Measurements from ENCODE around the gene MRPS24. TPM values are rescaled to one million over a fixed set of nuclear protein-coding genes. Genes with fewer than 3 reads are reported as not detected.
A peak's percentile ranks its signal among the peaks of the same experiment; 100 is the strongest.

MRPS24 gene
- total RNA-seq, 1 experiment from 2014 or later: 116 TPM

DNA sequence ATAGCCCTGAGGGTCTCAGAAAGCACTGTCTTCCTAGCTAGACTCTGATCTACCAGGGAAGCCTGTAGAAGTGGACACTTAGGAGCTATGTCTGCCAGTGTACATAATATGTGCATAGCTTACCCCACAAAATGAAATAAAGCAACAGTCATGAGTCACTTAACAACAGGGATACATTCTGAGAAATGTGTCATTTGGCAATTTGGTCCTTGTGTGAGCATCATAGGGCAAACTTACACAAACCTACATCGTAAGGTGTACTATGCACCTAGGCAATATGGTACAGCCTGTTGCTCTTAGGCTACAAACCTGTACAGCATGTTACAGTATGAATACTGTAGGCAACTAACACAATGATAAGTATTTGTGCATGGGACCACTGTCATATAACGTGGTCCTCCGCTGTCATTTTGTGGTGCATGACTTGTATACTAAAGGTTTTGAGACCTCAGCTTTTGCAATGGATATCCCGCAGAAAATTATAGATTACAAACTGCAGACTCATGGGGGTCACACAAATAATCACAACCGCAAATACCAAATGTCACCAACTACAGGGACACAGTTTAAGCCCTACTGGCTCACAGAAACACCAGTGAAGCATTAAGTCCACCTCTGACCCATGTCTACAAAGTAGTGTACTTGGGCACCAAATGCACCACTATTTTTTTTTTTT lies 35.4 kb upstream of the MRPS24 start:
- Histone ChIP-seq H3K9me3 (ENCODE audit: control insufficient read depth, low read depth, low read length) (no peaks in the 10 kb centered on the region), H3K18ac (ENCODE audit: insufficient read length, low read depth, low read length) (no peak overlapping the region), H3T11ph (ENCODE audit: low read length) (no peak overlapping the region), H2BK15ac (ENCODE audit: low read depth, low read length) (no peak overlapping the region), H3K79me1 (ENCODE audit: insufficient read depth, low read depth, low read length, poor library complexity, severe bottlenecking) (no peaks in the 10 kb centered on the region), H2BK20ac (ENCODE audit: low read depth, low read length, poor library complexity, severe bottlenecking) (no peak overlapping the region), H2BK120ac (ENCODE audit: low read depth, low read length, poor library complexity, severe bottlenecking) (no peak overlapping the region), H3K79me2 (ENCODE audit: insufficient read depth, low read length) (no peaks in the 10 kb centered on the region; the same call in 1 of the 2 replicates), H2BK12ac (ENCODE audit: insufficient read length, low read depth, low read length) (no peak overlapping the region), H3K27me3 (ENCODE audit: insufficient read depth, low read length) (no peaks in the 10 kb centered on the region), H2AFZ (ENCODE audit: low read length) (no peak overlapping the region), H3K56ac (ENCODE audit: insufficient read length, low read depth, low read length) (no peak overlapping the region), H3K23ac (ENCODE audit: insufficient read length, low read depth, low read length) (no peak overlapping the region), H3K4me1 (ENCODE audit: insufficient read depth, low read length) (0 out of 2 replicates have a peak, but pooled peaks cover 3% of the 10 kb centered on the region), H2AK5ac (ENCODE audit: insufficient read length, low read length) (no peak overlapping the region), H4K20me1 (ENCODE audit: control insufficient read depth, insufficient read depth, insufficient read length) (no peaks in the 10 kb centered on the region), H3K23me2 (ENCODE audit: insufficient read length, low read depth, low read length, poor library complexity, severe bottlenecking) (no peaks in the 10 kb centered on the region), H4K91ac (ENCODE audit: insufficient read length, low read depth, low read length) (no peak overlapping the region), H3K4ac (ENCODE audit: low read depth, low read length) (no peak overlapping the region), H3K4me2 (ENCODE audit: insufficient read depth, insufficient read length, low read length) (peak overlapping the region; percentile 59), H2BK5ac (ENCODE audit: insufficient read length, low read length) (no peak overlapping the region), H4K5ac (ENCODE audit: insufficient read length, low read depth, low read length) (no peak overlapping the region), H3K27ac (ENCODE audit: insufficient read length, low read depth, low read length) (no peak overlapping the region), H3K14ac (ENCODE audit: insufficient read depth, low read length) (no peak overlapping the region), H3K9ac (ENCODE audit: extremely low read depth, insufficient read length, low read length) (no peak overlapping the region), H4K8ac (replicated peaks; ENCODE audit: insufficient read length, low read depth, low read length) (no peak overlapping the region)
- H3K4me1 Mint-ChIP-seq: peaks cover 29 to 37% of the 10 kb centered on the region in 2 experiments
- H3K4me3 Mint-ChIP-seq: peak overlapping the region in 1 of 2 experiments; percentile 87; a peak in 3 of 5 replicates
- no peak overlapping the region for H3K27ac Mint-ChIP-seq
- H3K9me3 Mint-ChIP-seq: no peaks in the 10 kb centered on the region
- TF ChIP-seq, protein P1, sequence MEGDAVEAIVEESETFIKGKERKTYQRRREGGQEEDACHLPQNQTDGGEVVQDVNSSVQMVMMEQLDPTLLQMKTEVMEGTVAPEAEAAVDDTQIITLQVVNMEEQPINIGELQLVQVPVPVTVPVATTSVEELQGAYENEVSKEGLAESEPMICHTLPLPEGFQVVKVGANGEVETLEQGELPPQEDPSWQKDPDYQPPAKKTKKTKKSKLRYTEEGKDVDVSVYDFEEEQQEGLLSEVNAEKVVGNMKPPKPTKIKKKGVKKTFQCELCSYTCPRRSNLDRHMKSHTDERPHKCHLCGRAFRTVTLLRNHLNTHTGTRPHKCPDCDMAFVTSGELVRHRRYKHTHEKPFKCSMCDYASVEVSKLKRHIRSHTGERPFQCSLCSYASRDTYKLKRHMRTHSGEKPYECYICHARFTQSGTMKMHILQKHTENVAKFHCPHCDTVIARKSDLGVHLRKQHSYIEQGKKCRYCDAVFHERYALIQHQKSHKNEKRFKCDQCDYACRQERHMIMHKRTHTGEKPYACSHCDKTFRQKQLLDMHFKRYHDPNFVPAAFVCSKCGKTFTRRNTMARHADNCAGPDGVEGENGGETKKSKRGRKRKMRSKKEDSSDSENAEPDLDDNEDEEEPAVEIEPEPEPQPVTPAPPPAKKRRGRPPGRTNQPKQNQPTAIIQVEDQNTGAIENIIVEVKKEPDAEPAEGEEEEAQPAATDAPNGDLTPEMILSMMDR (conservative IDR thresholded peaks at IDR 0.05): no peak
- no peaks in the 10 kb centered on the region for H3K36me3 Mint-ChIP-seq (ENCODE audit: insufficient read depth in 1 of 3, low read depth in 3 of 3)
- no peak for DNase-seq
- no peaks in the 10 kb centered on the region for H3K27me3 Mint-ChIP-seq (ENCODE audit: low read depth)
- no CpG with 5 or more reads among the region's 5 CpGs for WGBS (ENCODE audit: extremely low coverage, insufficient read length, low lambda C conversion rate)
